GM23338 (cell line): ENCODE measurements around the gene ERCC3.
"Not testable (repeated sequence)": the region's sequence is repeated elsewhere in the genome, so short reads cannot be mapped to it uniquely, and the experiment has no call there.

Experiments
- CREB1 ChIP-seq: fragments of 250-450 bp; sonication (Bioruptor Pico); IDR thresholded peaks from 2 replicates; pipeline ENCODE4 v1.5.0; 2020; ENCODE audit warnings: low read depth, mild to moderate bottlenecking, moderate library complexity
- EZH2 ChIP-seq: fragments of 200-600 bp; sonication (generic); IDR thresholded peaks from one replicate; pipeline ENCODE4 v1.8.0; 2017; ENCODE audit warnings: antibody characterized with exemption, mild to moderate bottlenecking, low read depth; ENCODE audit not compliant: unreplicated experiment
- EZH2phosphoT487 ChIP-seq: fragments of 200-600 bp; sonication (generic); IDR thresholded peaks from one replicate; pipeline ENCODE4 v1.8.1; 2018; ENCODE audit warnings: antibody characterized with exemption; ENCODE audit not compliant: unreplicated experiment
- JUNB ChIP-seq: IDR thresholded peaks from one replicate; pipeline ENCODE4 v1.6.1; 2016; ENCODE audit warnings: antibody characterized with exemption; ENCODE audit not compliant: unreplicated experiment
- NANOG ChIP-seq: IDR thresholded peaks from 2 replicates; pipeline ENCODE4 v1.6.1; 2016; ENCODE audit warnings: antibody characterized with exemption, borderline replicate concordance
- POLR2AphosphoS5 ChIP-seq: IDR thresholded peaks from 2 replicates; pipeline ENCODE4 v1.6.1; 2016; ENCODE audit warnings: antibody characterized with exemption, low read depth
- STAT1 ChIP-seq: IDR thresholded peaks from one replicate; pipeline ENCODE4 v1.6.1; 2016; ENCODE audit warnings: antibody characterized with exemption; ENCODE audit not compliant: unreplicated experiment
- ZNF114 ChIP-seq: fragments of 250-450 bp; sonication (Bioruptor Pico); IDR thresholded peaks from 2 replicates; pipeline ENCODE4 v1.5.0; 2020; ENCODE audit warnings: mild to moderate bottlenecking, moderate library complexity
- ZNF331 ChIP-seq: fragments of 250-450 bp; sonication (Bioruptor Pico); IDR thresholded peaks from 2 replicates; pipeline ENCODE4 v1.5.0; 2020; ENCODE audit warnings: low read depth, mild to moderate bottlenecking, moderate library complexity
- TF ChIP-seq, protein P1 (sequence below), 2 experiments: fragments of 200-600 bp in 1 of 2; sonication (generic) in 1 of 2; conservative IDR thresholded peaks; 2 replicates each; pipeline versions ENCODE4 v1.5.1 to v1.6.1; 2016 to 2017; ENCODE audit warnings: antibody characterized with exemption in 2 of 2, low read depth in 2 of 2, mild to moderate bottlenecking in 2 of 2, moderate library complexity in 1 of 2
- TF ChIP-seq, protein P2 (sequence below): IDR thresholded peaks from 2 replicates; pipeline ENCODE4 v1.6.1; 2016; ENCODE audit warnings: antibody characterized with exemption
- TF ChIP-seq, protein P3 (sequence below): IDR thresholded peaks from one replicate; pipeline ENCODE4 v1.6.1; 2018; ENCODE audit warnings: antibody characterized with exemption; ENCODE audit not compliant: unreplicated experiment
- TF ChIP-seq, protein P4 (sequence below): fragments of 250-450 bp; sonication (Bioruptor Pico); IDR thresholded peaks from 2 replicates; pipeline ENCODE4 v1.5.0; 2020; ENCODE audit warnings: mild to moderate bottlenecking, moderate library complexity

DNA sequence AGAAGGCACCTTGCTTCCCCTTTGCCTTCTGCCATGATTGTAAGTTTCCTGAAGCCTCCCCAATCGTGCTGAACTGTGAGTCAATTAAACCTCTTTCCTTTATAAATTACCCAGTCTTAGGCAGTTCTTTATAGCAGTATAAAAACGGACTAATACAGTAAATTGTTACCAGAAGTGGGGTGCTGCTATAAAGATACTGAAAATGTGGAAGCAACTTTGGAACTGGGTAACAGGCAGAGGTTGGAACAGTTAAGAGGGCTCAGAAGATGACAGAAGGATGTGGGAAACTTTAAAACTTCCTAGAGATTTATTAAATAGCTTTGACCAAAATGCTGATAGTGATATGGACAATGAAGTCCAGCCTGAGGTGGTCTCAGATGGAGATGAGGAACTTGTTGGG lies 56.2 kb downstream of the ERCC3 start:
- TF ChIP-seq, protein P1, sequence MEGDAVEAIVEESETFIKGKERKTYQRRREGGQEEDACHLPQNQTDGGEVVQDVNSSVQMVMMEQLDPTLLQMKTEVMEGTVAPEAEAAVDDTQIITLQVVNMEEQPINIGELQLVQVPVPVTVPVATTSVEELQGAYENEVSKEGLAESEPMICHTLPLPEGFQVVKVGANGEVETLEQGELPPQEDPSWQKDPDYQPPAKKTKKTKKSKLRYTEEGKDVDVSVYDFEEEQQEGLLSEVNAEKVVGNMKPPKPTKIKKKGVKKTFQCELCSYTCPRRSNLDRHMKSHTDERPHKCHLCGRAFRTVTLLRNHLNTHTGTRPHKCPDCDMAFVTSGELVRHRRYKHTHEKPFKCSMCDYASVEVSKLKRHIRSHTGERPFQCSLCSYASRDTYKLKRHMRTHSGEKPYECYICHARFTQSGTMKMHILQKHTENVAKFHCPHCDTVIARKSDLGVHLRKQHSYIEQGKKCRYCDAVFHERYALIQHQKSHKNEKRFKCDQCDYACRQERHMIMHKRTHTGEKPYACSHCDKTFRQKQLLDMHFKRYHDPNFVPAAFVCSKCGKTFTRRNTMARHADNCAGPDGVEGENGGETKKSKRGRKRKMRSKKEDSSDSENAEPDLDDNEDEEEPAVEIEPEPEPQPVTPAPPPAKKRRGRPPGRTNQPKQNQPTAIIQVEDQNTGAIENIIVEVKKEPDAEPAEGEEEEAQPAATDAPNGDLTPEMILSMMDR (conservative IDR thresholded peaks at IDR 0.05; ENCODE audit: low read depth in 2 of 2) = not testable (repeated sequence)
- TF ChIP-seq EZH2phosphoT487; EZH2; CREB1; POLR2AphosphoS5; JUNB; ZNF114 (CRISPR knock-in tag); ZNF331 (CRISPR knock-in tag); STAT1; NANOG: not testable (repeated sequence)
- TF ChIP-seq, protein P2, sequence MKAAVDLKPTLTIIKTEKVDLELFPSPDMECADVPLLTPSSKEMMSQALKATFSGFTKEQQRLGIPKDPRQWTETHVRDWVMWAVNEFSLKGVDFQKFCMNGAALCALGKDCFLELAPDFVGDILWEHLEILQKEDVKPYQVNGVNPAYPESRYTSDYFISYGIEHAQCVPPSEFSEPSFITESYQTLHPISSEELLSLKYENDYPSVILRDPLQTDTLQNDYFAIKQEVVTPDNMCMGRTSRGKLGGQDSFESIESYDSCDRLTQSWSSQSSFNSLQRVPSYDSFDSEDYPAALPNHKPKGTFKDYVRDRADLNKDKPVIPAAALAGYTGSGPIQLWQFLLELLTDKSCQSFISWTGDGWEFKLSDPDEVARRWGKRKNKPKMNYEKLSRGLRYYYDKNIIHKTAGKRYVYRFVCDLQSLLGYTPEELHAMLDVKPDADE = not testable (repeated sequence)
- TF ChIP-seq, protein P3, sequence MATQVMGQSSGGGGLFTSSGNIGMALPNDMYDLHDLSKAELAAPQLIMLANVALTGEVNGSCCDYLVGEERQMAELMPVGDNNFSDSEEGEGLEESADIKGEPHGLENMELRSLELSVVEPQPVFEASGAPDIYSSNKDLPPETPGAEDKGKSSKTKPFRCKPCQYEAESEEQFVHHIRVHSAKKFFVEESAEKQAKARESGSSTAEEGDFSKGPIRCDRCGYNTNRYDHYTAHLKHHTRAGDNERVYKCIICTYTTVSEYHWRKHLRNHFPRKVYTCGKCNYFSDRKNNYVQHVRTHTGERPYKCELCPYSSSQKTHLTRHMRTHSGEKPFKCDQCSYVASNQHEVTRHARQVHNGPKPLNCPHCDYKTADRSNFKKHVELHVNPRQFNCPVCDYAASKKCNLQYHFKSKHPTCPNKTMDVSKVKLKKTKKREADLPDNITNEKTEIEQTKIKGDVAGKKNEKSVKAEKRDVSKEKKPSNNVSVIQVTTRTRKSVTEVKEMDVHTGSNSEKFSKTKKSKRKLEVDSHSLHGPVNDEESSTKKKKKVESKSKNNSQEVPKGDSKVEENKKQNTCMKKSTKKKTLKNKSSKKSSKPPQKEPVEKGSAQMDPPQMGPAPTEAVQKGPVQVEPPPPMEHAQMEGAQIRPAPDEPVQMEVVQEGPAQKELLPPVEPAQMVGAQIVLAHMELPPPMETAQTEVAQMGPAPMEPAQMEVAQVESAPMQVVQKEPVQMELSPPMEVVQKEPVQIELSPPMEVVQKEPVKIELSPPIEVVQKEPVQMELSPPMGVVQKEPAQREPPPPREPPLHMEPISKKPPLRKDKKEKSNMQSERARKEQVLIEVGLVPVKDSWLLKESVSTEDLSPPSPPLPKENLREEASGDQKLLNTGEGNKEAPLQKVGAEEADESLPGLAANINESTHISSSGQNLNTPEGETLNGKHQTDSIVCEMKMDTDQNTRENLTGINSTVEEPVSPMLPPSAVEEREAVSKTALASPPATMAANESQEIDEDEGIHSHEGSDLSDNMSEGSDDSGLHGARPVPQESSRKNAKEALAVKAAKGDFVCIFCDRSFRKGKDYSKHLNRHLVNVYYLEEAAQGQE = not testable (repeated sequence)
- TF ChIP-seq, protein P4, sequence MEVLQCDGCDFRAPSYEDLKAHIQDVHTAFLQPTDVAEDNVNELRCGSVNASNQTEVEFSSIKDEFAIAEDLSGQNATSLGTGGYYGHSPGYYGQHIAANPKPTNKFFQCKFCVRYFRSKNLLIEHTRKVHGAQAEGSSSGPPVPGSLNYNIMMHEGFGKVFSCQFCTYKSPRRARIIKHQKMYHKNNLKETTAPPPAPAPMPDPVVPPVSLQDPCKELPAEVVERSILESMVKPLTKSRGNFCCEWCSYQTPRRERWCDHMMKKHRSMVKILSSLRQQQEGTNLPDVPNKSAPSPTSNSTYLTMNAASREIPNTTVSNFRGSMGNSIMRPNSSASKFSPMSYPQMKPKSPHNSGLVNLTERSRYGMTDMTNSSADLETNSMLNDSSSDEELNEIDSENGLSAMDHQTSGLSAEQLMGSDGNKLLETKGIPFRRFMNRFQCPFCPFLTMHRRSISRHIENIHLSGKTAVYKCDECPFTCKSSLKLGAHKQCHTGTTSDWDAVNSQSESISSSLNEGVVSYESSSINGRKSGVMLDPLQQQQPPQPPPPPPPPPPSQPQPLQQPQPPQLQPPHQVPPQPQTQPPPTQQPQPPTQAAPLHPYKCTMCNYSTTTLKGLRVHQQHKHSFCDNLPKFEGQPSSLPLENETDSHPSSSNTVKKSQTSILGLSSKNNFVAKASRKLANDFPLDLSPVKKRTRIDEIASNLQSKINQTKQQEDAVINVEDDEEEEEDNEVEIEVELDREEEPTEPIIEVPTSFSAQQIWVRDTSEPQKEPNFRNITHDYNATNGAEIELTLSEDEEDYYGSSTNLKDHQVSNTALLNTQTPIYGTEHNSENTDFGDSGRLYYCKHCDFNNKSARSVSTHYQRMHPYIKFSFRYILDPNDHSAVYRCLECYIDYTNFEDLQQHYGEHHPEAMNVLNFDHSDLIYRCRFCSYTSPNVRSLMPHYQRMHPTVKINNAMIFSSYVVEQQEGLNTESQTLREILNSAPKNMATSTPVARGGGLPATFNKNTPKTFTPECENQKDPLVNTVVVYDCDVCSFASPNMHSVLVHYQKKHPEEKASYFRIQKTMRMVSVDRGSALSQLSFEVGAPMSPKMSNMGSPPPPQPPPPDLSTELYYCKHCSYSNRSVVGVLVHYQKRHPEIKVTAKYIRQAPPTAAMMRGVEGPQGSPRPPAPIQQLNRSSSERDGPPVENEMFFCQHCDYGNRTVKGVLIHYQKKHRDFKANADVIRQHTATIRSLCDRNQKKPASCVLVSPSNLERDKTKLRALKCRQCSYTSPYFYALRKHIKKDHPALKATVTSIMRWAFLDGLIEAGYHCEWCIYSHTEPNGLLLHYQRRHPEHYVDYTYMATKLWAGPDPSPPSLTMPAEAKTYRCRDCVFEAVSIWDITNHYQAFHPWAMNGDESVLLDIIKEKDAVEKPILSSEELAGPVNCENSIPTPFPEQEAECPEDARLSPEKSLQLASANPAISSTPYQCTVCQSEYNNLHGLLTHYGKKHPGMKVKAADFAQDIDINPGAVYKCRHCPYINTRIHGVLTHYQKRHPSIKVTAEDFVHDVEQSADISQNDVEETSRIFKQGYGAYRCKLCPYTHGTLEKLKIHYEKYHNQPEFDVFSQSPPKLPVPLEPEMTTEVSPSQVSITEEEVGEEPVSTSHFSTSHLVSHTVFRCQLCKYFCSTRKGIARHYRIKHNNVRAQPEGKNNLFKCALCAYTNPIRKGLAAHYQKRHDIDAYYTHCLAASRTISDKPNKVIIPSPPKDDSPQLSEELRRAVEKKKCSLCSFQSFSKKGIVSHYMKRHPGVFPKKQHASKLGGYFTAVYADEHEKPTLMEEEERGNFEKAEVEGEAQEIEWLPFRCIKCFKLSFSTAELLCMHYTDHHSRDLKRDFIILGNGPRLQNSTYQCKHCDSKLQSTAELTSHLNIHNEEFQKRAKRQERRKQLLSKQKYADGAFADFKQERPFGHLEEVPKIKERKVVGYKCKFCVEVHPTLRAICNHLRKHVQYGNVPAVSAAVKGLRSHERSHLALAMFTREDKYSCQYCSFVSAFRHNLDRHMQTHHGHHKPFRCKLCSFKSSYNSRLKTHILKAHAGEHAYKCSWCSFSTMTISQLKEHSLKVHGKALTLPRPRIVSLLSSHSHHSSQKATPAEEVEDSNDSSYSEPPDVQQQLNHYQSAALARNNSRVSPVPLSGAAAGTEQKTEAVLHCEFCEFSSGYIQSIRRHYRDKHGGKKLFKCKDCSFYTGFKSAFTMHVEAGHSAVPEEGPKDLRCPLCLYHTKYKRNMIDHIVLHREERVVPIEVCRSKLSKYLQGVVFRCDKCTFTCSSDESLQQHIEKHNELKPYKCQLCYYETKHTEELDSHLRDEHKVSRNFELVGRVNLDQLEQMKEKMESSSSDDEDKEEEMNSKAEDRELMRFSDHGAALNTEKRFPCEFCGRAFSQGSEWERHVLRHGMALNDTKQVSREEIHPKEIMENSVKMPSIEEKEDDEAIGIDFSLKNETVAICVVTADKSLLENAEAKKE (CRISPR knock-in tag) = not testable (repeated sequence)
